NCI-H748 treated with DMSO at 0.1 percent for 48 hours (cell line): Measurements from ENCODE around the gene MPND.

Source experiments
- DNase-seq: peaks from one replicate; lab custom pipeline; 2025; lab: John Stamatoyannopoulos, UW

Gene MPND, protein sequence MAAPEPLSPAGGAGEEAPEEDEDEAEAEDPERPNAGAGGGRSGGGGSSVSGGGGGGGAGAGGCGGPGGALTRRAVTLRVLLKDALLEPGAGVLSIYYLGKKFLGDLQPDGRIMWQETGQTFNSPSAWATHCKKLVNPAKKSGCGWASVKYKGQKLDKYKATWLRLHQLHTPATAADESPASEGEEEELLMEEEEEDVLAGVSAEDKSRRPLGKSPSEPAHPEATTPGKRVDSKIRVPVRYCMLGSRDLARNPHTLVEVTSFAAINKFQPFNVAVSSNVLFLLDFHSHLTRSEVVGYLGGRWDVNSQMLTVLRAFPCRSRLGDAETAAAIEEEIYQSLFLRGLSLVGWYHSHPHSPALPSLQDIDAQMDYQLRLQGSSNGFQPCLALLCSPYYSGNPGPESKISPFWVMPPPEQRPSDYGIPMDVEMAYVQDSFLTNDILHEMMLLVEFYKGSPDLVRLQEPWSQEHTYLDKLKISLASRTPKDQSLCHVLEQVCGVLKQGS

DNA sequence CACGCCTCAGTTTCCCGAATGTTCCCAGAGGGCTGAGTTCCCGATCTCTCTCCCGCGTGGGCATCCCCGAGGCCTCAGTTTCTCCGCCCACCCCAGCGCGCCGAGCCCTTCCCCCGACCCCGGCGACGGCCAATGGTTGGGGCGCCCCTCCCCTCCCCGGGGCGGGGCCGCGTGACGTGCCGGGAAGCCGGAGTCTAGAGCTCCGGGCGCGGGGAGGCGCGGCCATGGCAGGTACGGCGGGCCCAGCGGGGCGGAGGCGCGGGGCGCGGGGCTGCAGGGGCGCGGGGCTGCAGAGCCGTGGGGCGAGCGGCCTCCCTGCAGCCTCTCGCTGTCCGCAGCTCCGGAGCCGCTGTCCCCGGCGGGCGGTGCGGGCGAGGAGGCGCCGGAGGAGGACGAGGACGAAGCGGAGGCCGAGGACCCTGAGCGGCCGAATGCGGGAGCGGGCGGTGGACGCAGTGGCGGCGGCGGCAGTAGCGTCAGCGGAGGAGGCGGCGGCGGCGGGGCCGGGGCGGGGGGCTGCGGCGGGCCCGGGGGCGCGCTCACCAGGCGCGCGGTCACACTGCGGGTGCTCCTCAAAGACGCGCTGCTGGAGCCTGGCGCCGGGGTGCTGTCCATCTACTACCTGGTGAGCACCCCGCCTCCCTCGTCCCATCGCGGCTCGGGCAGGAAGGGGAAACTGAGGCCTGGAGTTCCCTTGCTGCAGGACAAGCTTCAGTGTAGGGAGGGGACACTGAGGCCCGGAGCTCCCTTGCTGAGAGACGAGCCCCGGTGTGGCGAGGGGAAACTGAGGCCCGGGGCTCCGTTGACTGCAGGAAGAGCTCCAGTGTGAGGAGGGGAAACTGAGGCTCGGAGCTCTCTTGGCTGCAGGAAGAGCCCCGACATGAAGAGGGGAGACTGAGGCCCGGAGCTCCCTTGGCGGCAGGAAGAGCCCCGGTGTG is at the start of gene MPND:
MPND (plus strand) TSS at position 193 of the 938 bp plus-strand sequence; CDS start at position 225, 32 bp downstream.
- DNase-seq = peak; percentile 40

DNA sequence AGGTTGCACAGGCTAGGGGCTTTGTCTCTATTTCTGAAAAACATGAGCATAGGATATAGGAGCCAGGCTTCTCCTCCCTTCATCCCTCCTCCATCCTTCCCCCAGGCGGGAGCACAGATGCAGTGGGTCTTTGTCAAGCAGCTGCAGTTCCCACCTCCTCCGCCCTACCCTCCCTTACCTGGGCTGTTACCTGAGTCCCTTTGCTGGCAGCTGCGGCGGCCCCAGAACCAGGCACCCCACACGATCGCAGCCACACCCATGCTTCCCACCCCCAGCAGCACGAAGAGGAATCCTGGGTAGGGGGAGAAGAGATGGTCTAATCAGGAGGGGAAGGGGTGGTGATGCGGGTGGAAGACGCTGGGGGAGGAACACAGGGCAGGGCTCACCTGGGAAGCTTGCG is 49.0 kb upstream of the MPND start:
- no peak for DNase-seq

DNA sequence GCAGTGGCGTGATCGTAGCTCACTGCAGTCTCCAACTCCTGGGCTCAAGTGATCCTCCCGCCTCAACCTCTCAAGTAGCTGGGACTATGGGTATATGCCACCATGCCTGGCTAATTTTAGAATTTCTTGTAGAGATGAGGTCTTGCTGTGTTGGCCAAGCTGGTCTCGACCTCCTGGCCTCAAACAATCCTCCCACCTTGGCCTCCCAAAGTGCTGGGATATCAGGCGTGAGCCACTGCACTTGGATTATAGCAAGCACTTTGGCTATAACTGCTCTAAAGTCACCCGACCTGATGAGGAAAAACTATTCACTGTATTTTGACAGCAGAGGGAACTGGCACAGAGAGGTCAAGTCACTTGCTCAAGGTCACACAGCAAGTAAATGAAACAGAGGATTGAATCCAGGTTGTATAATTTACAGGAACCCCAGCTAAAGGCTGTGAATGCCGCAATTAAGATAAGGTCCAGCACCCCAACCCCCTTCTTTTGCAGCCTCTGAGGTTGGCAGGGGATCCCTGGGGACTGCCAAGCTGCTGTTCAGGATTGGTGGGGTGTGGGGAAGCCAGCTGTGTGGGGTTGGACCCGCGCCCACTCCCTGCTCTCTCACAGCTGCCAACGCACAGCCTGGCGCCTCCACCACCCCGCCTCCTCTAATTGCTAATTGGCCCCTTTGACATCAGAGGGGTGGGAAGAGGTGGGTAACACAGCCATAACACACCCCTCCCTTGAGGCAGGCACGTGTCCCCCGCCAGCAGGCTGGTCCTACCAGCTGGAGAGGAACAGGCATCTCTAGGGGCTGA is 47.2 kb upstream of the MPND start:
- DNase-seq = no peak

DNA sequence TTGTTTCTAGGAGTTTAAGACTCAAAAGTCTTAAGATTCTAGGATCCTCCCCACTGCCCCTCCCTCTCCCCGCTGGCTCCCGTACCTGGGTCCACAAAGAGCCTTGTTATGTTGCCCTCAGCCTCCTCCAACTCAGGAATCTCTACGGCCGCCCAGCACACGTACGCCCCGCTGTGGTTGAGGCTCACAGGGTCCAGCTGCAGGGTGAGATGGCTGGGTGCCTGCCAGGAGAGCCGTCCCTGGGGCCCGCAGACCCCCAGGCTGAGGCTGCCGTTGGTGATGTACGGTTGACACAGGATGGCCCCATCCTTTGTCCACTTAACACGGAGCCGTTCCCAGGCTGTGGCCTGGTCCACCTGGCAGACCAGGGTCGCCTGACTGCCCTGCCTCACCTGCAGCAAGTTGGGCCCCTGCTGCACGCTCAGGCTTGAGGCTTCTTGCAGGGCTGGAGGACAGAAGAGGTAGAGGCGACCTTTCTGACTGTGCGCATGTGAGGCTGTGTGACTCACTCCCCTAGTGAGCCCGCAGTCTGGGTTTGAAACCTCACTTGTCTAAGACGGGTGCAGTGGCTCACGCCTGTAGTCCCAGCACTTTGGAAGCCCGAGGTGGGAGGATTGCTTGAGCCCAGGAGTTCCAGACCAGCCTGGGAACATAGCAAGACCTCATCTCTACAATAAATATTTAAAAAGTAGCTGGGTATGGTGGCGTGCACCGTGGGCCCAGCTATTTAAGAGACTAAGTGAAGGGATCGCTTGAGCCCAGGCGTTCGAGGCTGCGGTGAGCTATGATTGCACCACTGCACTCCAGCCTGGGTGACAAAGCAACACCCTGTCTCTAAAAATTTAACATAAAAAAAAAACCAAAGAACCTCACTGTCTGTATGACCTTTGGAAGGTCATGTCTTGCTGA is 45.2 kb upstream of the MPND start:
- no peak for DNase-seq

DNA sequence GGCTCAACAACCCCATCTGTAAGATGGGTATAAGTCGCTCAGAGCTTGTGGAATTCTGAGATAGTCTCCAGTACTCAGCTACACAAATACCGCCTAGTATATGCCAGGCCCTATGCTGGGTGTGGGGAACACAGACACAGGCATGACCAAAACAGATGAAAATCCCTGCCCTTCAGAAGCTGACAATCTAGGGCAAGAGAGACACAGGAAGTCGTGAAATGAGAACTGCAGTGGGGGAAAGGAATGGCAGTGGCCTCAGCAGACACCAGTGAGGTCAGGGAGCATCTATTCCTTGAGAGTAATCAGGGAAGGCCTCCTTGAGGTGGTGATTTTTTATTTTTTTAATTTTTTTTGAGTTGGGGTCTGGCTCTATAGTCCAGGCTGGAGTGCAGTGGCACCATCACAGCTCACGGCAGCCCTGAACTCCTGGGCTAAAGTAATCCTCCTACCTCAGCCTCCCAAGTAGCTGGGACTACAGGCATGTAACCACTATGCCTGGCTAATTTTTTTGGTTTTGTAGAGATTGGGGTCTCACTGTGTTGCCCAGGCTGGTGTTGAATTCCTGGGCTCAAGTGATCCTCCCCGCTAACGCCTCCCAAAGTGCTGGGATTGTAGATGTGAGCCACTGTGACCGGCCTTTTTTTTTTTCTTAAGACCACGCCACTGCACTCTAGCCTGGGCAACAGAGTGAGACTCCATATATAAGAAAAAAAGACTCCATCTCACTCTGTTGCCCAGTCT is 44.4 kb upstream of the MPND start:
- DNase-seq = no peak

DNA sequence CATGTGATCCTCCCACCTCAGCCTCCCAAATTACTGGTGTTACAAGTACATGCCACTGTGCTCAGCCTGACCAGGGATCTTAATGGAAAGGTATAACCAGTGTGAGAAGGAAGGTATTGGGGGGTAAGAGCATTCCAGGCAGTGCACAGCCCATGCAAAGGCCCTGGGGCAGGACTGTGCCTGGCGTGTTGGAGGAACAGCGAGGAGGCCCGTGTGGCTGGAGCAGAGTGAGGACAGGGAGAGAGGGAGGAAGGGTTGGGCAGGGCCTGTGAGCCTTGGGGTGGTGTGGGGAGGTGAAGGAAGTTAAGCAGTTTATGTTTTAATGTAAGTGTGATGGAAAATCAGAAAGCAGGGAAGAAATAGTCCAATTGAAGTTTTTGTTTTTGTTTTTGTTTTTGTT is 42.8 kb upstream of the MPND start:
- no peak for DNase-seq

DNA sequence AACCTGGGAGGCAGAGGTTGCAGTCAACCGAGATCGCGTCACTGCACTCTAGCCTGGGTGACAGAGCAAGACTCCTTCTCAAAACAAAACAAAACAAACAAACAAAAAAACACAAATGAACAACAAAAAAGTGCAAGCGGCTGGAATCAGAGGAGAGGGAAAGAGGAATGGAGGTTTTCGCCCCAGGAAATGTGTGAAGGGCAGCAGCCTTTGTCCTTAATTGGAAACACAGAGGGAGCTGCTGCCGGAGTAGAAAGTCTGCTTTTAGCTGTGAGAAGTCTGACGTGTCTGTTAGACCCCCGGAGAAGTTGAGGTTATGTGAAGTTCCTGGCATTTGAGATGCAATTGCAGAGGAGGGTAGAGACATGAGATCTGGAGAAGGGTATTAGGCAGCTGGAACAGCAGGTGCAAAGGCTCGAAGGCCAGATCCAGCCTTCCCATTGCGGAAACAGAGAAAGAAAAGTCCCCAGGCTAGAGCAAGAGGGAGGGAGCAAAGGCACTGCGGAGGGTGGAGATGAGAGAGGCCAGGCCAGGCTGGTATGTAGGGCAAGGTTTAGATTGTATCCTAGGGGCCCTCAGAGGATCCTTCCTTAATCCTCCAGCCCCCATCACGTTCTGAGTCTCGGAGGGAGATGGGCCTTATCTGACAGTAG is 41.6 kb upstream of the MPND start:
- no peak for DNase-seq

DNA sequence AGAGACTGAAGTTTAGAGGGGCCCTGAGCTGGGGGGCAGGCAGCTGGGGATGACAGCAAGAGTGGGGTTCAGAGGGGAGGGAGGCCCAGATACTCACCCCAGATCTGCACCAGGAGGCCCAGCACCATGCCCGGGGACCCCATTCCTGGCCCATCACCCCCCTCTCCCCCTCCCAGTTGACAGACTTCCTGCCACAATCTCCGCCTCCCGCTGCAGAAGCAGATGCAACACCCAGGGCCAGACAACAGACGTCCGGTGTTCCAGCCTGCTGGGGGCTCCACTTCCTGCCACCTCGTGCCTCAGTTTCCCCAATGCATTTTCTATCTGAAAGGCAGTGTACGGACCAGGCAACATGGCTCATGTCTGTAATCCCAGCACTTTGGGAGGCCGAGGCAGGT is 41.1 kb upstream of the MPND start, which contains the start of gene TMIGD2:
TMIGD2 (minus strand) TSS at position 147 of the 398 bp plus-strand sequence; CDS start at position 143, 4 bp downstream.
- DNase-seq = no peak

DNA sequence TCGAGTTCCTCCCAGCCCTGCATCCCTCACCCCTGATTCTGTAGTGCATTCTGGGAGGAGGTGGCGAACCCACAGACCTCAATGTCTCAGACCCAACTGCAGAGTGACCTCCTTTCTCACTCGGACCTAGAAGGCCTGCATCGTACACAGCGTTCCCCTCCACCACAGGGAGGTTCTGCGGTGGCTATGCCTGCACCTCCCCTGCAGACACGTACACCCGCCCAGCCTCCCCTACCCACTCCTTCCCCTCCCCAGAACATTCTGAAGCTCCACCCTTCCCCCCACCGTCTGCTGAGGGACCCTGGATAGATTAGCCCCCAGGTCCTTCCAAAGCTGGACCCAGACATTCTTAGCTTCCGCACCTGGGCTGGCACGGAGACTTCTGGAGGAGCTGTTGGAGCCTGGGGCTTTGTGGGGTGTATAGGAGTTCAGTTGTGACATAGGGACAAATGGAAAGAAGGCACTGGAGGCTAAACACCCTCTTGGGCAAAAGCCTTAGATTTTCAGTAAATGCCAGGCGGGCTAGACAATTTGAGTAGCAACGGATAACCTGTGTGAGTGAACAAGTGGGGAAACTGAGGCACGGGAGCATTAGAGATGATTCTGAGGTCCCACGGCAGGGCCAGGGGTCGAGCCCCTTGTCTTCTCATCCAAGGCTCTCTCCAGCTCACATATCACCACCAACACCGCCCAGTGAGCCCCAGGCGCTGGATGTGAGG is 39.4 kb upstream of the MPND start:
- DNase-seq = no peak

DNA sequence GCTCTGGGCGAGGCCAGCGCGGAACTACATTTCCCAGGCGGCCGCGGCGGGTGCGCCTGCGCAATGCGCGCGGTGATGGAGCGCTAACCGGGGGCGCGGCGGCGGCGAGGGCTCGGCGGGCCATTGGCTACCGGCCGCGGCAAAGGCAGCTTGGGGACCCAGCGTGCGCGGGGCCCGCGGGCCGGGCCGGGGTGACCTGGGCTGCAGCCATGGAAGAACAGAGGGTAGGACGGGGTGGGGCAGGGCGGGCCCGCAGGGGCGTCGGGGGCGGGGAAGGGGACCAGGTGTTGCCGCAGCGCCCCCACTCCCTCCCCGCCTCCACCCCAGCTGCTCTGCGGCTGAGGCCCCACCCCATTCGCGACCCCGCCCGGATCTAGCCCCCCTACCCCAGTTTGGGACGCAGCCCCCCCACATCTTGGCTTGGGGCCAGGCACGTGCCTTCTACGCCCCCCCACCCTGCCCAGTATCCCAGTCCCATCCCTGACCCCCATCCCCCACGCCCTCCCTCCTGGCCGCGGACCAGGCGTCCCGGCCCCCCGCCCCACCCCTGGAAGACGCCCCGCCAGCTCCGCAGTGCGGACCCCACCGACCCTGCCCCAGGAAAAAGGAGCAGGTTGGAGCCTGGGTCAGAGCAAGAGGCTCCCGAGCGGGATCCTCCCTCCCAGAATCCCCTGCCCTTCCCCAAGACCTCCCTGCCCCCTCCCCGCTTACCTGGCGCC is 38.7 kb upstream of the MPND start, which contains the start of gene FSD1:
FSD1 (plus strand) TSS at position 61 of the 719 bp plus-strand sequence; CDS start at position 210, 149 bp downstream.
- no peak for DNase-seq

DNA sequence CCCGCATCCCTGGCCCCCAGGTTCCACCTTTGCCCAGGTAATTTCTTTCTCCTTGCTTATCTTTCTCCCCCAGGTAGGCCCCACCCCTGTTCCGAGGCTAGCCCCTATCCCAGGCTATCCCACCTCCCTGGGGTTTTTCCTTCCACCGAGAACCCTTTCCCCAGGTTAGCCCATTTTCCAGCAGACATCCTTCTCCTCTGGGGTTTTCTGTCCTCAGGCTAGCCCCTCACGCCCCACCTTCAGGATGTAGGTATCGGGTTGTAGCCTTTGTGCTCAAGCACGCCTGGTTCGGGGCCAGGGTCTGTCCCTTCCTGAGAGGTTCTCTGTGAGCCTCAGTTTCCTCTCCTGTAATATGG is 38.1 kb upstream of the MPND start:
- no peak for DNase-seq

DNA sequence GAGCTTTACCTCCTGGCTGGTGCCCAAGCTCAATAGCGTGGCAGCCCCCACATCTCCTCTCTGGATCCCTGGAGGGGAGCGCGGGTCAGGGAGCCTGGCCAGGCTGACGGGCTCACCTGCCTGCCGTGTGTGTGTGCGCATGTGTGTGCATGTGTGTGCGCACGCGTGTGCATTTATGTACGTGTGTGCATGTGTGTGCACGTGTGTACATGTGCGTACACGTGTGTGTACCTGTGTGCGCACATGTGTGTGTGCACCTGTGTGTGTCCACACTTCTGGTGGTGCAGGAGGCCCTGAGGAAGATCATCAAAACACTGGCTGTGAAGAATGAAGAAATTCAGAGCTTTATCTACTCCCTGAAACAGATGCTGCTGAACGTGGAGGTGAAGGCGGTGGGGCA is 37.7 kb upstream of the MPND start:
- DNase-seq = no peak

DNA sequence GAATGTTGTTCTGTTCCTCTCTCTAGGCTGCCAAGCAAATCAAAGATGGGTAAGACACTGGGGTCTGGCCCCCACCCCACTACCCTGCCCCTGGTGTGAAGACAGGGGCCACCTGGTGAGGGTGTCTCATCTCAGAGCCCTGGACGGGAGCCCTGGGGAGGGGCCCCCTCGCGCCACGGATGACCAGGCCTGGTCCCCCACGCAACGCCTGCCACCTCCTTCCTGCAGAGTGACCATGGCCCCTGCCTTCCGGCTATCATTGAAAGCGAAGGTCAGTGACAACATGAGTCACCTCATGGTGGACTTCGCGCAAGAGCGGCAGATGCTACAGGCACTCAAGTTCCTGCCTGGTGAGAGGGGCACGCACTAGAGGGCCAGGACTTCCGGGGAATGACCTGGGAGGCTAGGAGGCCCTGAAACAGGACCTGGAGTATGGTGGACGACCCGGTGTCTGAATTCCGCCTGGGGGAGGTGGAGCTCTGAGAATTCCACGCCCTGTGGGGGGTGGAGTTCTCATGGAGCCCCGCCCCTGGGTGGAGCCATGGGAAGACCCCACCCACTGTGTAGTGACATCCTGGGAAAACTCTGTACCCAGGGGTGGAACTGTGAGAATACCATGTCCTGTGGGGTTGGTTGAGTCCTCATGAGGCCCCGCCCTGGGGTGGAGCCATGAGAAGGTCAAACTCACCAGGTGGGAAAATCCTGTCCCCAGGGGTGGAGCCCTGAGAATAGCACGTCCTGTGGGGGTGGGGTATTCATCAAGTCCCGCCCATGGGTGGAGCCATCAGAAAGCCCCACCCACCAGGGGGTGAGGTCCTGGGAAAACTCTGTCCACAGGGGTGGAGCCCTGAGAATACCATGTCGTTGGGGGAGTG is 32.9 kb upstream of the MPND start:
- no peak for DNase-seq

DNA sequence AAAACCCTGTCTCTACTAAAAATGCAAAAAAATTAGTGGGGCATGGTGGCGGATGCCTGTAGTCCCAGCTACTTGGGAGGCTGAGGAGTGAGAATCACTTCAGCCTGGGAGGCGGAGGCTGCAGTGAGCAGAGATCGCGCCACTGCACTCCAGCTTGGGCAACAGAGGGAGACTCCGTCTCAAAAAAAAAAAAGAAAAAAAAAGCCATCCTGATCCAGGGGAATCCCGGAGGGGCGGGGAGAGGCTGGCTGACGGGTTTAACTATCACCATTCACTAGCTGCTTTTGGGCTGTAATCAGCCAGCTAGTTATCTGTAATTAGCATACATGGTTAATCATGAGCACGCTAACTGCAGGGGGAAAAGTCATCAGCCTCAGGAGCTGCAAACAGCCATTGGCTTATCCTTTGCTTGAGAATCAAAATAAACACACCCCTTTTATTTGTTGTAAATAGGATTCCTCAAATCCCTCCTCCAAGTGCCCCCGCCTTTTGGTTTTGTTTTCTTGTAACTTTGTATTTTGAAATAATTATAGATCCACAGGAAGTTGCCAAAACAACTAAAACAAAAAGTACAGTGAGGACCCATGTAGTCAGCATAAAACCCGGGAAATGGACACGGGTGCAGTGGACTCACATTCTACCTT is 29.4 kb upstream of the MPND start:
- no peak for DNase-seq

DNA sequence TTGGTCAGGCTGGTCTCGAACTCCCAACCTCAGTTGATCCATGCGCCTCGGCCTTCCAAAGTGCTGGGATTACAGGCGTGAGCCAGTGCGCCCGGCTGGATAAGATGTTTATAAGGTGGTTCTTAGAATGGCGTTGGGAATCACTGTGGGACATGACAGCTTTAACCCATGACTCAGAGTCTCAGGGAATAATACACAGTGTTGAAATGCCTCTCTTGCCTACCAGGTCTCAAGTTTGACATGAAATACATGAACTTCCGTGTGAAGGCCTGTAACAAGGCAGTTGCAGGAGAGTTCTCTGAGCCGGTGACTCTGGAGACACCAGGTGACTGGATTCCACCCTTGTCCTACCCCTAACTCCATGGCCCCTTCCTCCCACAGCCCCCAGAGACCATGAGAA is 26.4 kb upstream of the MPND start:
- no peak for DNase-seq

DNA sequence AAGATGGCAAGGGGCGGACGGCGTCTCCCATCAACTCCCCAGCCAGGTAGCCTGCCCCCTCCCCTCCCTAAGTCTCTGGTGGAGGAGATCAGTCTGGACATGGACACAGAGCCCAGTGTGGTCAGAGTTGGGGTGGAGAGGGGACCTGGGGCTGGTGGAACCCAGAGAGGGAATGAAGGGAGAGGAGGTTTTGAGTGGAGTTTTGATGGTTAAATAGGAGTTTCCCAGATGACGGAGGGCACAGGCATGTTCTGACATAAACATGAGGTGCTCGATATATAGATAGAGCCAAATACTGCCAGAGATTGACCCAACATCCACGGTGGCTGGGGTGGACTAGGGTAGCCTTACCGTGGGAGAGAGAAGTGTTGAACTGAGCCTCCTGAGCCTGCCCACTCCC is 24.9 kb upstream of the MPND start:
- no peak for DNase-seq
